Measurements from ENCODE around the gene USP35. TPM values are rescaled to one million over a fixed set of nuclear protein-coding genes. Genes with fewer than 3 reads are reported as not detected.

Gene USP35
- total RNA-seq, 4 donors from 2014 or later = 6.6 to 30.6 (median 13.3) TPM

DNA sequence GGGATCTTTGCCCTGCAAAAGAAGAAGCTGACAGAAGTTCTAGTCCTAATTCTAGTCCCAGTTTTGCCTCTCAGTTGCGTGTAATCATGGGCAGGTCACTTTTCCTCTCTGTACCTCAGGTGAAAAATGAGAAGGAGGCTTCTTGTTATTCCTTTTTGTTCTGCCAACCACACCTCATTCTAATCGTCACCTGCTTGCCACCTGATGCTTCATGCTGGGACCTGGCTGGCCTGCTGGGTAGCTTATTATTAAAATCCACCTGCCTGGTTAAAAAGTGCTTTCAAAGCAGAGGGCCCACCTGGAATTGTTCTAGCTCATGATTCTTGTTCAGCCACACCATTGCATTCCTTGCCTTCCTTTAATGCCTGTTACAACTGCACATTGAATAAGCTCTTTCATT lies 40.9 kb upstream of the USP35 start:
- Histone ChIP-seq H3K4me3 (no peak overlapping the region), H3K9me3 (no peaks in the 10 kb centered on the region), H3K27me3 (no peaks in the 10 kb centered on the region), H3K36me3 (no peaks in the 10 kb centered on the region), H3K4me1 (no peaks in the 10 kb centered on the region), H3K27ac (no peak overlapping the region)
- TF ChIP-seq, protein P1, sequence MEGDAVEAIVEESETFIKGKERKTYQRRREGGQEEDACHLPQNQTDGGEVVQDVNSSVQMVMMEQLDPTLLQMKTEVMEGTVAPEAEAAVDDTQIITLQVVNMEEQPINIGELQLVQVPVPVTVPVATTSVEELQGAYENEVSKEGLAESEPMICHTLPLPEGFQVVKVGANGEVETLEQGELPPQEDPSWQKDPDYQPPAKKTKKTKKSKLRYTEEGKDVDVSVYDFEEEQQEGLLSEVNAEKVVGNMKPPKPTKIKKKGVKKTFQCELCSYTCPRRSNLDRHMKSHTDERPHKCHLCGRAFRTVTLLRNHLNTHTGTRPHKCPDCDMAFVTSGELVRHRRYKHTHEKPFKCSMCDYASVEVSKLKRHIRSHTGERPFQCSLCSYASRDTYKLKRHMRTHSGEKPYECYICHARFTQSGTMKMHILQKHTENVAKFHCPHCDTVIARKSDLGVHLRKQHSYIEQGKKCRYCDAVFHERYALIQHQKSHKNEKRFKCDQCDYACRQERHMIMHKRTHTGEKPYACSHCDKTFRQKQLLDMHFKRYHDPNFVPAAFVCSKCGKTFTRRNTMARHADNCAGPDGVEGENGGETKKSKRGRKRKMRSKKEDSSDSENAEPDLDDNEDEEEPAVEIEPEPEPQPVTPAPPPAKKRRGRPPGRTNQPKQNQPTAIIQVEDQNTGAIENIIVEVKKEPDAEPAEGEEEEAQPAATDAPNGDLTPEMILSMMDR (IDR thresholded peaks at IDR 0.05) = no peak
- TF ChIP-seq POLR2A (IDR thresholded peaks at IDR 0.05) = no peak
- DNase-seq = no peak

DNA sequence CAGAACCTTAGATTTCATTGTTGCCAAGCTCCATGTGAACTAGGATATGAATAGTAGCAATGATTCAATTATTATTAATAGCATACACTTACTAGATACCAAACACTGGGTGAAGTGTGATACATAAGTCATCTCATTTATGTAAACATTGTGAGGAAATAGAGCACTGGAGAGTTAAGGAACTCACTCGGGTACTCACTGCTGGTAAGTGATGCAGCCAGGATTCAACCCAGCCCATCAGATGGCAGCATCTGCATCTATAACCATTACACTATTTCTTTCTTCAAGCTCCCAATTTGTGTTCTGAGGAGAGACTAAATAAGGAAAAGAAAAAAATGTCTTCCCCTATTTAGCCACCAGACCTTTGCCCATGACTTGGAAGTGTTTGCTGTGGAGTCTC lies 39.1 kb upstream of the USP35 start:
- TF ChIP-seq, protein P1 (IDR thresholded peaks at IDR 0.05) = no peak
- TF ChIP-seq POLR2A (IDR thresholded peaks at IDR 0.05) = no peak
- no peaks in the 10 kb centered on the region for H3K9me3 ChIP-seq
- no peak overlapping the region for H3K4me3 ChIP-seq
- H3K36me3 ChIP-seq = no peaks in the 10 kb centered on the region
- H3K4me1 ChIP-seq = no peaks in the 10 kb centered on the region
- no peak for DNase-seq
- H3K27me3 ChIP-seq = no peaks in the 10 kb centered on the region
- peak overlapping the region in 1 of 4 donors; percentile 7 for H3K27ac ChIP-seq

DNA sequence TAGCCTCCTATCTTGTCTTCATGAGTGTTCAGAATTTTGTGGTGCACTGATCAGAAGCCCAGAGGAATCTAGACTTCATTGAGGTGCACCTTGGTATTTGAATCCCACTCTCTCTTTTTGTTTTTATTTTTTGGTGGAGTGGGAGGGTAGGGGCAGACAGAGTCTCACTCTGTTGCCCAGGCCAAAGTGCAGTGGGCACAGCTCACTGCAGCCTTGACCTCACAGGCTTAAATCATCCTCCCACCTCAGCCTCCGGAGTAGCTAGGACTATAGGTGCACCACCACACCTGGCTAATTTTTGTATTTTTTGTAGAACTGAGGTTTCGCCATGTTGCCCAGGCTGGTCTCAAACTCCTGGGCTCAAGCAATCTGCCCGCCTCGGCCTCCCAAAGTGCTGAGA lies 38.4 kb upstream of the USP35 start:
- TF ChIP-seq POLR2A (IDR thresholded peaks at IDR 0.05) = no peak
- TF ChIP-seq, protein P1 (IDR thresholded peaks at IDR 0.05) = no peak
- H3K27ac ChIP-seq = no peak overlapping the region

DNA sequence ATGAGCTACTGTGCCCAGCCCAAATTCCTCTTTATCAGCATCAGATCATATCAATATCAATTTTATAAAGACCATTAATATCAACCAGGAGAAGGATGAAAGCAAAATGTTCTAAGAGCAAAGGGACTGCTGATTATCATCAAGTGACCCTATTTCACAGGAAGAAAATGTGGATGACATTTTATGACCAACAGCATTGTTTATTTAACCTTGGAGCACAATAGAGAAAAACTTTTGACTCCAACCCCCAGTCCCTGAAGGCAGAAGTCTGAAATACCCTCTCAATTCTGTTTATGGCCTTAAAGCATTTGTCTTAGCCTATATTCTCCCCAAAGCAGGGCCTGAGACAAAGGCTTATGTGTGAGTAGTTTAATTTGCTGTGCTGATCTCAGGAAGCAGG lies 38.0 kb upstream of the USP35 start:
- no peak overlapping the region for H3K4me3 ChIP-seq

More for the DNA sequence above, 38.4 kb upstream of the USP35 start:
- no peak overlapping the region for H3K4me3 ChIP-seq
- H3K4me1 ChIP-seq = no peaks in the 10 kb centered on the region
- no peaks in the 10 kb centered on the region for H3K9me3 ChIP-seq
- no peaks in the 10 kb centered on the region for H3K36me3 ChIP-seq
- no peaks in the 10 kb centered on the region for H3K27me3 ChIP-seq
- no peak for DNase-seq

DNA sequence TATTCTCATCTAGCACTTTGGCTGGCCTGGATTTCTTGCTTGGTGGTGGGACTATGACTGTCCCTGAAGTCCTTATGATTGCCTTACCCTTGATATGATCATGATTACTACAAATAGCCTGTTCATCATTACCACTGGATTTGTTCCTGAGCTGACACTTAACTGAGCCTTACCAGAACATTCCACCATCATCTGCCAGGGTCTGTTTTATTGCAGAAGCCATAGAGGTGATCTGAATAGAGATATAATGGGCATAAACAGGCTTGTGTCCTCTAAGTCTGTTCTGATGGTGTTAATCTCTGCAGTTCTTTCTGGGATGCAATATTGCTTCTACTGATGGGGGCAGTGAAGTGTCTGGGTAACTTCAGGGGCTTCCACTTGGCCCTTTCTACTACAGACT lies 36.9 kb upstream of the USP35 start:
- H3K4me1 ChIP-seq = no peaks in the 10 kb centered on the region
- TF ChIP-seq, protein P1 (IDR thresholded peaks at IDR 0.05) = no peak
- TF ChIP-seq POLR2A (IDR thresholded peaks at IDR 0.05) = no peak
- no peaks in the 10 kb centered on the region for H3K9me3 ChIP-seq
- no peak for DNase-seq
- H3K27ac ChIP-seq = no peak overlapping the region
- no peak overlapping the region for H3K4me3 ChIP-seq
- no peaks in the 10 kb centered on the region for H3K27me3 ChIP-seq
- no peaks in the 10 kb centered on the region for H3K36me3 ChIP-seq

More for the DNA sequence above, 38.0 kb upstream of the USP35 start:
- DNase-seq = no peak
- no peak for TF ChIP-seq POLR2A (IDR thresholded peaks at IDR 0.05)
- TF ChIP-seq, protein P1 (IDR thresholded peaks at IDR 0.05) = no peak
- H3K9me3 ChIP-seq = no peaks in the 10 kb centered on the region
- H3K4me1 ChIP-seq = no peaks in the 10 kb centered on the region
- H3K27ac ChIP-seq = no peak overlapping the region
- H3K27me3 ChIP-seq = no peaks in the 10 kb centered on the region
- no peaks in the 10 kb centered on the region for H3K36me3 ChIP-seq

All from Peyer's patch (tissue), 4 donors.